NOMO-1 treated with dmso at 0.1 percent for 144 hours (cell line): ENCODE measurements around the gene KLK13.

ENCODE experiments used
- DNase-seq: peaks from one replicate; lab custom pipeline; 2025; ENCODE audit not compliant: unreplicated experiment; lab: John Stamatoyannopoulos, UW

KLK13 gene

GRCh38 chr19:51065221-51065960 lies 499 bp upstream of the KLK13 start:
- DNase-seq: no peak

GRCh38 chr19:51063664-51064063 lies 1.2 kb downstream of the KLK13 start:
- no peak for DNase-seq

GRCh38 chr19:51060973-51061372 lies 3.9 kb downstream of the KLK13 start:
- no peak for DNase-seq

- DNase-seq: no peak
Measured at GRCh38 chr19:51060336-51060735, 4.6 kb downstream of the KLK13 start.

- DNase-seq: no peak
Measured at GRCh38 chr19:51059715-51060114, 5.2 kb downstream of the KLK13 start.

- no peak for DNase-seq
Measured at GRCh38 chr19:51055866-51056265, 9.0 kb downstream of the KLK13 start.

- no peak for DNase-seq
Measured at GRCh38 chr19:51047031-51047335, 17.9 kb downstream of the KLK13 start.

GRCh38 chr19:51044327-51044726 lies 20.6 kb downstream of the KLK13 start:
- no peak for DNase-seq

- no peak for DNase-seq
Measured at GRCh38 chr19:51043497-51043896, 21.4 kb downstream of the KLK13 start.

- no peak for DNase-seq
Measured at GRCh38 chr19:51040151-51040550, 24.7 kb downstream of the KLK13 start.

- no peak for DNase-seq
Measured at GRCh38 chr19:51036519-51036918, 28.4 kb downstream of the KLK13 start.

GRCh38 chr19:51034704-51035103 lies 30.2 kb downstream of the KLK13 start, which contains the start of gene KLK12:
KLK12 (minus strand) TSS chr19:51035002; CDS start chr19:51034621, 381 bp downstream.
- no peak for DNase-seq

- no peak for DNase-seq
Measured at GRCh38 chr19:51031880-51032225, 33.0 kb downstream of the KLK13 start.

GRCh38 chr19:51031220-51031879 lies 33.5 kb downstream of the KLK13 start:
- DNase-seq: no peak

- DNase-seq: no peak
Measured at GRCh38 chr19:51030631-51031030, 34.3 kb downstream of the KLK13 start.

- no peak for DNase-seq
Measured at GRCh38 chr19:51029718-51030117, 35.2 kb downstream of the KLK13 start.

GRCh38 chr19:51027873-51028272 lies 37.0 kb downstream of the KLK13 start:
- no peak for DNase-seq

GRCh38 chr19:51027126-51027806 lies 37.6 kb downstream of the KLK13 start:
- DNase-seq: no peak

GRCh38 chr19:51026554-51026831 lies 38.4 kb downstream of the KLK13 start, which contains the start of gene KLK11:
KLK11 (minus strand) TSS chr19:51026616; CDS start chr19:51025631, 985 bp downstream.
- no peak for DNase-seq

GRCh38 chr19:51025809-51026553 lies 38.9 kb downstream of the KLK13 start:
- no peak for DNase-seq

- DNase-seq: no peak
Measured at GRCh38 chr19:51025401-51025800, 39.5 kb downstream of the KLK13 start.

GRCh38 chr19:51024924-51025323 lies 40.0 kb downstream of the KLK13 start:
- DNase-seq: no peak
